Osteocyte (in vitro differentiated cells): ENCODE measurements around the gene PRODH. TPM values are rescaled to one million over a fixed set of nuclear protein-coding genes. Genes with fewer than 3 reads are reported as not detected.
"Not testable (repeated sequence)": the region's sequence is repeated elsewhere in the genome, so short reads cannot be mapped to it uniquely, and the experiment has no call there.

Experiments
- DNase-seq: peaks from one replicate; pipeline ENCODE4 v3.0.0; 2021; ENCODE audit warnings: mixed read lengths; ENCODE audit not compliant: unreplicated experiment; ENCODE audit errors: extremely low spot score
- H3K27ac Mint-ChIP-seq: one replicate; pipeline ENCODE4 v1.8.0; 2021; ENCODE audit warnings: mild to moderate bottlenecking, mixed read lengths; ENCODE audit not compliant: unreplicated experiment
- H3K27me3 Mint-ChIP-seq: one replicate; pipeline ENCODE4 v1.8.0; 2021; ENCODE audit warnings: mixed read lengths; ENCODE audit not compliant: unreplicated experiment
- H3K36me3 Mint-ChIP-seq: one replicate; pipeline ENCODE4 v1.8.0; 2021; ENCODE audit warnings: mixed read lengths; ENCODE audit not compliant: unreplicated experiment
- H3K4me1 Mint-ChIP-seq: one replicate; pipeline ENCODE4 v1.8.0; 2021; ENCODE audit warnings: mixed read lengths; ENCODE audit not compliant: unreplicated experiment
- H3K4me3 Mint-ChIP-seq: one replicate; pipeline ENCODE4 v1.8.0; 2021; ENCODE audit warnings: mild to moderate bottlenecking, moderate library complexity, mixed read lengths; ENCODE audit not compliant: unreplicated experiment
- H3K9me3 Mint-ChIP-seq: one replicate; pipeline ENCODE4 v1.8.0; 2021; ENCODE audit warnings: mixed read lengths; ENCODE audit not compliant: unreplicated experiment
- total RNA-seq: library from RNA; stranded (reverse); gene quantifications from 2 replicates; pipeline ENCODE4 v1.2.1, GENCODE V29; 2021
- TF ChIP-seq, protein P1 (sequence below): fragments of 200-600 bp; sonication (generic); IDR thresholded peaks from 2 replicates; pipeline ENCODE4 v1.5.0; 2021; ENCODE audit warnings: antibody characterized with exemption, mild to moderate bottlenecking, moderate library complexity

The PRODH gene
- total RNA-seq, 1 donor from 2014 or later = 12.0 TPM

GRCh38 chr22:18906896-18907295 is 29.2 kb downstream of the PRODH start:
- peaks cover 1% of the 10 kb centered on the region for H3K4me1 Mint-ChIP-seq
- H3K4me3 Mint-ChIP-seq = no peak overlapping the region
- no peaks in the 10 kb centered on the region for H3K9me3 Mint-ChIP-seq
- TF ChIP-seq, protein P1, sequence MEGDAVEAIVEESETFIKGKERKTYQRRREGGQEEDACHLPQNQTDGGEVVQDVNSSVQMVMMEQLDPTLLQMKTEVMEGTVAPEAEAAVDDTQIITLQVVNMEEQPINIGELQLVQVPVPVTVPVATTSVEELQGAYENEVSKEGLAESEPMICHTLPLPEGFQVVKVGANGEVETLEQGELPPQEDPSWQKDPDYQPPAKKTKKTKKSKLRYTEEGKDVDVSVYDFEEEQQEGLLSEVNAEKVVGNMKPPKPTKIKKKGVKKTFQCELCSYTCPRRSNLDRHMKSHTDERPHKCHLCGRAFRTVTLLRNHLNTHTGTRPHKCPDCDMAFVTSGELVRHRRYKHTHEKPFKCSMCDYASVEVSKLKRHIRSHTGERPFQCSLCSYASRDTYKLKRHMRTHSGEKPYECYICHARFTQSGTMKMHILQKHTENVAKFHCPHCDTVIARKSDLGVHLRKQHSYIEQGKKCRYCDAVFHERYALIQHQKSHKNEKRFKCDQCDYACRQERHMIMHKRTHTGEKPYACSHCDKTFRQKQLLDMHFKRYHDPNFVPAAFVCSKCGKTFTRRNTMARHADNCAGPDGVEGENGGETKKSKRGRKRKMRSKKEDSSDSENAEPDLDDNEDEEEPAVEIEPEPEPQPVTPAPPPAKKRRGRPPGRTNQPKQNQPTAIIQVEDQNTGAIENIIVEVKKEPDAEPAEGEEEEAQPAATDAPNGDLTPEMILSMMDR = no peak
- DNase-seq = no peak
- H3K36me3 Mint-ChIP-seq = no peaks in the 10 kb centered on the region
- H3K27me3 Mint-ChIP-seq = no peaks in the 10 kb centered on the region
- no peak overlapping the region for H3K27ac Mint-ChIP-seq

DNA sequence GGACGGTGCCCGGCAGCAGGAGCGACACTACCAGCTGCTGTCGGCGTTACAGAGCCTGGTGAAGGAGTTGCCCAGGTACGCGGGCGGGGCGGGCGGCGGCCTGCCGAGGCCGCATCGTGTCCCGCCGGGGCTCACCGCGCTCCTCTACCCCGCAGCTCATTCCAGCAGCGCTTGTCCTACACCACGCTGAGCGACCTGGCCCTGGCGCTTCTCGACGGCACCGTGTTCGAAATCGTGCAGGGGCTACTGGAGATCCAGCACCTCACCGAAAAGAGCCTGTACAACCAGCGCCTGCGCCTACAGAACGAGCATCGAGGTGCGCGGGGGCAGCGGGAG is 29.7 kb downstream of the PRODH start:
- H3K27ac Mint-ChIP-seq, H3K4me3 Mint-ChIP-seq, H3K36me3 Mint-ChIP-seq, DNase-seq, H3K4me1 Mint-ChIP-seq, H3K27me3 Mint-ChIP-seq, H3K9me3 Mint-ChIP-seq: not testable (repeated sequence)

- Mint-ChIP-seq H3K4me1 (peaks cover 1% of the 10 kb centered on the region), H3K36me3 (no peaks in the 10 kb centered on the region), H3K4me3 (no peak within 1 kb of the TSS), H3K27me3 (no peaks in the 10 kb centered on the region), H3K9me3 (no peaks in the 10 kb centered on the region), H3K27ac (no peak within 1 kb of the TSS)
- DNase-seq = peak; percentile 36
- TF ChIP-seq, protein P1 = no peak
These were observed 30.3 kb downstream of the PRODH start, which contains the start of gene DGCR6 for GRCh38 chr22:18905540-18906409. TSS of gene DGCR6 (plus strand) at chr22:18906320. CDS start at chr22:18906375, 55 bp downstream.

DNA sequence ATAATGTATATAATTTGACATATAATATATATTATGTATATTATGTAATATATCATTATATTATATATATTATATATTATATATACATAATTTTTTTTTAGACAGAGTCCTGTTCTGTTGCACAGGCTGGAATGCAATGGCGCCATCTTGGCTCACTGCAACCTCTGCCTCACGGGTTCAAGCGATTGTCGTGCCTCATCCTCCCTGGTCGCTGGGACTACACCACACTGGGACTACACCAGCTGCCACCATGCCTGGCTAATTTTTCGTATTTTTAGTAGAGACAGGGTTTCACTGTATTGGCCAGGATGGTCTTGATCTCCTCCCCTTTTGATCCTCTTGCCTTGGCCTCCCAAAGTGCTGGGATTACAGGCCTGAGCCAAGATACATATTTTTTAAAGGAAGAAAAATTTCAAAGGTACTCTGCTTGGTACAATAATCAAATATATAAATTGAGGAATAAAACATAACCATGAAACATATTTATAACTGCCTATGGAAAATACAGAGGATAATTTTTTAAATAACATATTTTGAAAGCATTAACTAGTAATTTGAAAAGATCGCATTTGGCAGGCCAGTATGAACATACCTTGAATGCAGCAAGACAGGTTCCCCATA is 39.9 kb downstream of the PRODH start:
- not testable (repeated sequence) for H3K4me3 Mint-ChIP-seq

DNA sequence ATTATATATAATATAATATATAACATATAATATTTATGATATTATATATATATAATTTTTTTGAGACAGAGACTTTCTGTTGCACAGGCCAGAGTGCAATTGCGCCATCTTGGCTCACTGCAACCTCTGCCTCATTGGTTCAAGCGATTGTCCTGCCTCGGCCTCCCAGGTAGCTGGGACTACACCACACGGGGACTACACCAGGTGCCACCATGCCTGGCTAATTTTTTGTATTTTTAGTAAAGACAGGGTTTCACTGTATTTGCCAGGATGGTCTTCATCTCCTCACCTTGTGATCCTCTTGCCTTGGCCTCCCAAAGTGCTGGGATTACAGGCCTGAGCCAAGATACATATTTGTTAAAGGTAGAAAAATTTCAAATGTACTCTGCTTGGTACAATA is 42.3 kb downstream of the PRODH start:
- not testable (repeated sequence) for H3K27ac Mint-ChIP-seq, H3K36me3 Mint-ChIP-seq, H3K4me3 Mint-ChIP-seq, H3K9me3 Mint-ChIP-seq, H3K4me1 Mint-ChIP-seq, H3K27me3 Mint-ChIP-seq, DNase-seq

More for the DNA sequence above, 39.9 kb downstream of the PRODH start:
- H3K27me3 Mint-ChIP-seq, H3K36me3 Mint-ChIP-seq, H3K4me1 Mint-ChIP-seq, H3K27ac Mint-ChIP-seq, H3K9me3 Mint-ChIP-seq, DNase-seq: not testable (repeated sequence)

DNA sequence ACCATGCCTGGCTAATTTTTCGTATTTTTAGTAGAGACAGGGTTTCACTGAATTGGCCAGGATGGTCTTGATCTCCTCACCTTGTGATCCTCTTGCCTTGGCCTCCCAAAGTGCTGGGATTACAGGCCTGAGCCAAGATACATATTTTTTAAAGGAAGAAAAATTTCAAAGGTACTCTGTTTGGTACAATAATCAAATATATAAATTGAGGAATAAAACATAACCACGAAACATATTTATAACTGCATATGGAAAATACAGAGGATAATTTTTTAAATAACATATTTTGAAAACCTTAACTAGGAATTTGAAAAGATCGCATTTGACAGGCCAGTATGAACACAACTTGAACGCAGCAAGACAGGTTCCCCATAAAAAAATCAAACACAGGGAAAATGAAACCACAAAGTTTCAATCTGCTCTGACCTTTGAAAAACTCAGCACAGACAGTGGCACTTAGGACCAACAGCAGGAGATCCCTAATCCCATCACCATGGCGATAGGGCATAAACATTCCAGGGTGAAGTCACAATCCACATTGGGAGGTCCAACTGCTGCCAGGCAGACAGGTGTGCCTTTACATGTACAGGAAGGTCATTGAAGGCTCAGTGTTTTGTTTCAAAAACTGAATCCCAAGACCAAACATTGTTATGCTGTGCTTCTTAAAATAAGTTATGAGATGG is 45.4 kb downstream of the PRODH start:
- DNase-seq, H3K9me3 Mint-ChIP-seq, H3K27ac Mint-ChIP-seq, H3K27me3 Mint-ChIP-seq, H3K4me3 Mint-ChIP-seq, H3K4me1 Mint-ChIP-seq, H3K36me3 Mint-ChIP-seq: not testable (repeated sequence)

GRCh38 chr22:18888115-18888514 is 48.0 kb downstream of the PRODH start:
- DNase-seq = no peak
- H3K27ac Mint-ChIP-seq = no peak overlapping the region
- H3K9me3 Mint-ChIP-seq = no peaks in the 10 kb centered on the region
- TF ChIP-seq, protein P1 = no peak
- no peaks in the 10 kb centered on the region for H3K36me3 Mint-ChIP-seq
- H3K4me1 Mint-ChIP-seq = no peaks in the 10 kb centered on the region
- peaks cover 3% of the 10 kb centered on the region for H3K27me3 Mint-ChIP-seq
- H3K4me3 Mint-ChIP-seq = no peak overlapping the region

DNA sequence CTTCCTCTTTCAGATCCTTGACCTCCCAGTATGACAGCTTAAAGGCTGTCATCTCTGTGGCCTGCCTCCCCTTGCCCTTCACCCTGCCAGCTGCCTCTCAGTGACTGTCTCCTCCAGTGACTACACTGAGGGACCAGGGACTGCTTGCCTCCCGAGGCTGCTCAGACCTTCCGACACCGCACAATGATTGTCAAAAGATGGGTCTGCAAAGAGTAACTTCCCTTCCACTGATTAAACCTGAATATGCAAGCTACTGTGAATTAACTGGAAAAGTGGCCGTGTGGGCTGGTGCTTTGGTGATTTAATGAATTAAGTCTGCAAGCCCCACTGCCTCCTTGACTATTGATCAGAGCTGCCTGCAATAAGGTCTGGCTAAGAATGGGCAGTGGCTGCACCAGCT is 51.6 kb downstream of the PRODH start:
- not testable (repeated sequence) for H3K36me3 Mint-ChIP-seq, H3K4me1 Mint-ChIP-seq, DNase-seq, H3K27me3 Mint-ChIP-seq, H3K9me3 Mint-ChIP-seq, H3K4me3 Mint-ChIP-seq, H3K27ac Mint-ChIP-seq

- not testable (repeated sequence) for H3K9me3 Mint-ChIP-seq, H3K4me1 Mint-ChIP-seq, H3K27me3 Mint-ChIP-seq
These were observed 54.8 kb downstream of the PRODH start for GRCh38 chr22:18881260-18881659.

More at GRCh38 chr22:18881260-18881659, 54.8 kb downstream of the PRODH start:
- H3K27ac Mint-ChIP-seq, H3K36me3 Mint-ChIP-seq, DNase-seq, H3K4me3 Mint-ChIP-seq: not testable (repeated sequence)
